ENCODE results near the gene TRAM2. TPM values are rescaled to one million over a fixed set of nuclear protein-coding genes. Genes with fewer than 3 reads are reported as not detected.

Gene TRAM2
- total and polyA plus RNA-seq, 2 of the 13 experiments (the other 11 are each of a cell fraction or from before 2014, with no cell fraction given) = 49.1 to 72.5 TPM

- 0 out of 2 replicates have a peak, but pooled peaks have one; percentile 31 for TF ChIP-seq JUNB (CRISPR knock-in tag; IDR thresholded peaks at IDR 0.05; ENCODE audit: borderline replicate concordance)
- TF ChIP-seq ZNF12 (CRISPR knock-in tag; IDR thresholded peaks at IDR 0.05) = peak; percentile 73
- peak; percentile 58; the same call in 1 of the 2 replicates for TF ChIP-seq GFI1 (CRISPR knock-in tag; IDR thresholded peaks at IDR 0.05; ENCODE audit: borderline replicate concordance)
- 0 out of 2 replicates have a peak, but pooled peaks have one; percentile 13 for TF ChIP-seq PRDM15 (CRISPR knock-in tag; IDR thresholded peaks at IDR 0.05)
- no peak for TF ChIP-seq AKAP8 (CRISPR knock-in tag; IDR thresholded peaks at IDR 0.05)
- no peak for TF ChIP-seq SOX6 (IDR thresholded peaks at IDR 0.05)
- peak; percentile 90 for TF ChIP-seq SOX6 (CRISPR knock-in tag; IDR thresholded peaks at IDR 0.05)
- no peak for TF ChIP-seq SMAD9 (CRISPR knock-in tag; IDR thresholded peaks at IDR 0.05)
- TF ChIP-seq ZBED4 (CRISPR knock-in tag; IDR thresholded peaks at IDR 0.05; ENCODE audit: borderline replicate concordance) = peak; percentile 42
- peak; percentile 93 for TF ChIP-seq PATZ1 (CRISPR knock-in tag; IDR thresholded peaks at IDR 0.05)
- peak; percentile 77; the same call in 1 of the 2 replicates for TF ChIP-seq CCDC6 (CRISPR knock-in tag; IDR thresholded peaks at IDR 0.05)
- TF ChIP-seq ZNF44 (CRISPR knock-in tag; IDR thresholded peaks at IDR 0.05) = 0 out of 2 replicates have a peak, but pooled peaks have one; percentile 14
- TF ChIP-seq FOXP4 (CRISPR knock-in tag; IDR thresholded peaks at IDR 0.05) = peak; percentile 90
- TF ChIP-seq ZNF205 (CRISPR knock-in tag; IDR thresholded peaks at IDR 0.05) = peak; percentile 40; the same call in 1 of the 2 replicates
- TF ChIP-seq TGIF2 (CRISPR knock-in tag; IDR thresholded peaks at IDR 0.05) = peak; percentile 71; the same call in 1 of the 2 replicates
- no peak for TF ChIP-seq GPN1 (CRISPR knock-in tag; IDR thresholded peaks at IDR 0.05; ENCODE audit: borderline replicate concordance)
- peak; percentile 15; the same call in 1 of the 2 replicates for TF ChIP-seq TARDBP (CRISPR knock-in tag; IDR thresholded peaks at IDR 0.05)
Observed at GRCh38 chr6:52543729-52544601, 32.9 kb downstream of the TRAM2 start (continued).

All from HepG2 (cell line).